GM18498 (cell line): Measurements from ENCODE around the gene CMIP.
A peak's percentile ranks its signal among the peaks of the same experiment; 100 is the strongest.

Source experiments
- ATAC-seq: cut with Tn5 transposase; IDR thresholded peaks from one replicate; pipeline ENCODE4 v1.9.1; 2021; ENCODE audit warnings: mild to moderate bottlenecking, moderate library complexity; ENCODE audit not compliant: unreplicated experiment

The CMIP gene

DNA sequence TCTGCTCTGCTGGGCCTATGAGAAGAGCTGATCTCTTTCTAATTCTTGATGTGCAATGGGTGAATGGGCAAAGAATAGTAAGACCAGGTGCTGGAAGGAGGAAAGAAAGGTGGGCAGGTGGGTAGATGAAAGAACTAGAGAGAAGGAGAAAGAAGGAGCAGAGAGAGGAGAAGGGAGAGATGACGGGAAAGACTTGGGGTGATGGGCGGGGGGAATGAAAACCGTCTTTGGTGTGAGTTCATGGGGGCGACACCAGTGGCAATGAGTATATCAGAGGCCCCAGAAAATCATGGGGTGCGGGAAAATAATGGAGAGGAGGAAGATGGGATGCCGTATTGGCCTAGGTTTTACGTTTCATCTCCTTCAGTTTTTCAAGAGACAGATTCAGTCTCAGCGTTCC, 205.7 kb downstream of the CMIP start:
- ATAC-seq, result no peak

DNA sequence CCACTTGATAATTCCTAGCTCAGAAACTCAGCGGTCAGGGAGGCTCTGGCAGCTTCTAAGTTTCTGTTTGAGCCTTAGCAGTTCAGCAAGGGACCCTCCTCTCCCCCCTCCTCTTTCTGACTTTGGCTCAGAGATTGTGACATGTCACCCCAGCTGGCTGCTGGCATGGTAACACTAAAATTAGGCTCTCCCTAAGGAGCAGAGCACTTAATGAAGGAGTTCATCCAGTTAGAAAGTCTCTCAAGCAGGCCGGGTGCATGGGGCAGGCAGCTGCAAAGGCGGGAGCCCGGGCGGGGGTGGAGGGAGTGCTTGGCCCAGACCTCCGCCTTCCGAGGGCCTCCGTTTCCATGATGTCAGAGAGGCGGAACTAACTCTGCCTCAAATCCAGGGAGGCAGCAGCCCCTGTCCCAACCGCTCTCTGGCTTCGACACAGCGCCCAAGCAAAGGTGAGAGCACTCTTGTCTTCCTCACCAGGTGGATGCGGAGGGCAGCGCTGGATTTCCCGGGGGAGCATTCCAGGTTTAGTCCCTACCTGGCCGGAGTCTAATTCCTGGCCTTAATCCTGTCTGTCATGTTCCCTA, 206.5 kb downstream of the CMIP start:
- no peak for ATAC-seq

DNA sequence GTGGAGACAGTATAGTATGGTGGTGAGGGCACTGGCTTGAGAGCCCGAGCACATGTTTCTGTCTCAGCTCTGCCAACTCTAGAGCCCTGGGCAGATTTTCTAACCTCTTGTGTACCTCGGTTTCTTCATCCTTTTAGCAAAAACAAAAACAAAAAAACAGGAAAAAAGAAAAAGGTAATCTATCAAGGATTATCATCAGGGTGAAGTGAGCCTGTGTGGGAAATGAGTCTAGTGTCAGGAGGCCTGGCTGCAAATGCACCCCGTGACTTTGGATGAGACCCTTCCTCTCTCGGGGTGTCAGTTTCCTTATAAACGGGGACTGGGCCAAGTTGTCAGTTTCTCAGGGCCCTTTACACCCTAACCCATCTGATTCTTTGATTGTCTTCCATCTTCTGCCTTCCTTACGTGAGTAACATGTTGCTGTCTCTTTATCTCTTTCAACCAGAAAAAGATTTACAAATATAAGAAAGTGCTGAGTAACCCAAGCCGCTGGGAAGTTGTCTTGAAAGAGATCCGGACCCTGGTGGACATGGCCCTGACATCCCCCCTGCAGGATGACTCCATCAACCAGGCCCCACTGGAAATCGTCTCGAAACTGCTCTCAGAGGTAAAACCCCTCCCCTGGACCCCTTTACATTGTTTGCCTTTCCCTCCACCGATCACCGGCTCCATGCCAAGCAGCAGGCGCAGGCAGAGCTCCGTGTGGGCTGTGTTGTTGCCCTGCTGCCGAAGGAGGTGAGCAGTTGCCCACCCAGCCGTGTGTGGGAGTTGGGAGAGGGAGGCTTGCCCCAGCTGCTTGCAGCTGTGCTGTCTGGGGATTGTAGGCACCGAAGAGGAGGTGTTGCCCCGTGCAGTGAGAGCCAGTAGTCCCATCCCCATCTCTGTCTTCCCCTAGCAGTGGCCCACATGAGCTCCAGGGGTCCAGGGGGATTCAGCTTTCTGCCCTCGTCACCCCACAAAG, 207.4 kb downstream of the CMIP start:
- ATAC-seq, result peak; percentile 51

DNA sequence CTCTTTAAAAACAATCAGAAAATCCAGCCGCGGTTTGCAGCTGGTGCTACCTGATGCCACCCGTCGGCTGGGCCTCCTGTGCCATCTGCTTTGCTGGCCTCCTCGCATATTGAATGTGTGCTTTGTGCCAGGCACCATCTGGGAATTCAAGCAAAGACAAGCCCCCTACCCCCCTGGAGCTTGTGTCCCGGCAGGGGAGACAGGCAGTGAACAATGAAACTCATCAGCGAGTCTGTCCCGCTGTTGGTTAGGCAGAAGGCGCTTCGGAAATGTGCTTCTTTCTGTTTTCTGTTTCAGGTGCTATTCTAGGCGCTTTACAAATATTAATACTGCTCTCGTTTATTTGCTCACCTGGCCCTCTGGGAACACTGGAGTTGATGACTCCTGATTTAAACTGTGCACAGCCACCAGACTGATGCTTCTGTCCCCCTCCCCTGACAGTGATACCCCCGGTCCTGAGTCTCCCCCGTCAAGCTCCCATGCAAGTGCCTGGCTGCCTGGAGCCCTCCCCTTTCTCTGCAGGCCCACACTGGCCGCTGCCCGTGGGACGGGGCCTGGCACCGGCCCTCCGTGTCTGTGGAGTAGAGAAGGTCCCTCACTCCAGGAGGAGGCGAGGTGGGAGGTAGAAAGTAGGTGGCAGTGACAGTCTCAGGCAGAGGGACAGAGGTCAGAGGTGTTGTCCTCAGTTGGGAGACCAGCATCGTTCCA, 208.3 kb downstream of the CMIP start:
- peak; percentile 75 for ATAC-seq

DNA sequence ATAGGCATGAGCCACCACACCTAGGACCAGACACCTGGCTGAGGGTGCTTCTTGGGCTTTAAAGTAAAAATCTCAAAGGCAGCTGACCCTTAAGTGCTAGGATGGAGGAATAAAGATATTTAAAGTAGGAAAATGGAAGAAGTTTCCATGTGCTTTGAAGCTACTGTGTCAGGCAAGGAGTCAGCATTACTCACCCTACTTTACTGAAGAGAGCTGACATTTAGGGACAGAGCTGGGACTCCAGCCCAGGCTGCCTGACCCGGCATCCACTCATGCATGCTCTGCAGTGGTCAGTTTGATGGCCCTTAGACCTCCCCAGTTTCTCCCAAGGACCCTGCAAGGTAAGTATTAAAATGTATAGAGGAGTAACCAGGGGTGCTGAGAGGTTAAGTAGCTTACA, 209.7 kb downstream of the CMIP start:
- no peak for ATAC-seq

DNA sequence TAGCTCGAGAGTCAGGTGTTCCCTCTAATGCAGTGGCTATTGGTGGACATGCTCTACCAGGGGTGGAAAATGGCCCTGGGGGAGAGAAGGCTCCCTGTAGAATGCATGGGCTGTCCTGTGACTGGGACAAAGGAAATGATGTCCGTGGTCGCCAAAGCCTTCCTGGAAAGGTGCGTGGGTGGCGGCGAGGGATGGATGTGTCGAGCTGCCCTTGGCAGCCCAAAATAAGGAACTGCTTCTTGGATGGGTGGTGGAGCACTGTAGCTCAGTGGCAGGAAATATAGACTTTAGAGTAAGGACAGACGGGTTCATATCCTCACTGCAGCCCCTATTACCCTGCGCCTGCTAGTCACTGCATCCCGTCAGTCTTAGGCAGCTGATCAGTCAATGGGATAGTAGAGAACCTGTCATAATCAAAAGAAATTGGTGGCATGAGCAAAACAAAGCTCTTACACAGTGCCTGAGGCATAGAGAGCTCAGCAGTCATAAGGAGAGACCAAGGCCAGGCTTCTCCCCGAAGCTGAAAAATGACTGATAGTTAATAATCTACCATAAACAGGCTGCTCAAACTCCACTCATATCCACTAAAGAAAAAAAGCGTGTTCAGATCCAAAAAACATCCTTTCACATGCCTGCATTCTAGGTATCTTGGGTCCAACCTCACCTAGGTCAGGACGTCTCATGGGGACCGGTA, 211.0 kb downstream of the CMIP start:
- ATAC-seq, result no peak

DNA sequence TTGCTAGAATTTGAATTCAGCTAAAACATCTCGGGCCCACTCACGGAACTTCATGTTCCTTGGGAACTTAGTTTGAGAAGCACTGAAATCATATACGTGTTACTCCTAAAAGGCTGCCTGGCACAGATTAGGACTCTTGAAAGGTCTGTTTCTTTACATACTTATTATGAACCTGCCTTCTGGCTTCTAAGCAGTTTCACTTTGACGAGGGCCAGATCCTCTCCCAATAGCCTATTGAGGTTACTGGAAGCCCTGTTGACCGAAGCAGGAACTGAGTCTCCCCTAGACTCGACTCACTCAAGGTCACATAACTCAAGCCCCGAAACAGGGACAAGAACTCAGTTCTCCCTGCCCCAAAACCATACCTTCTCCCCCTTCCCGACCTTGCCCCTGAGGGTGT, 212.6 kb downstream of the CMIP start:
- no peak for ATAC-seq

DNA sequence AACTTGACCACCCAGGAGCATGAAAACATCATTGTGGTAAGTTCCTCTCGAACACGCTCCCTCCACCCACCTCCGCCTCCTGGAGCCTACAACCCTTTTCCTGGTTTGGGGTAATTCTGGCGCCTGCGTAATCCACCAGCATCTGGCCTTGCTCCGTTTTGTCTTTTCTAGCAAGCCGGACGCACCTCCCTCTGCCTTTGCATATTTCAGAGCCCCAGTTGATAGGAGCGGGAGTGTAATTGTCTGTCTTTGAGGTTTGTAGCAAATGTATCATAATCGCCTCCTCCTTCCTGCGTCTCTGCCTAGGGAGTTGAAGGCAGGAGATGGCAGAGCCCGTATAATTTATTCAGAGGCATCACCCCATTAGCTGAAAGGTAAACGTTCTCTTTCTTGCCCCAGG, 213.2 kb downstream of the CMIP start:
- ATAC-seq, result no peak

DNA sequence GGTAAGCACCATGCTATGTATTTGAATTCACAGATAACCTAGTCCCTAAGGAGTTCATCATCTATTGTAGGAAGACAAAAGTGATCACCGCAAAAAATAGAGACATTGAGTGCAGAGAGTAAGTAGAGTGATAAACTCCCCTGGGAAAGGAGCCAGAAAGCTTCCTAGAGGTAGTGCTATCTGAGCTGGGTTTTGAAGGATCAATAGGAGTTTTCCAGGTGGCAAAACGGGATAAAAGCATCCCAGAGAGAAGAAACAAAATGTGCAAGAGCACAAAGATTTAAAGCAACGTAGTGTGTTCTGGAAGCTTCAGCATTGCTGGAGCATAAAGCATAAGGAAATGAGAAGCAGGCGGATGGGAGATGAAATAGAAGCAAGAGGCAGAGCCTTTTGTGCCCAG, 213.8 kb downstream of the CMIP start:
- ATAC-seq, result no peak

DNA sequence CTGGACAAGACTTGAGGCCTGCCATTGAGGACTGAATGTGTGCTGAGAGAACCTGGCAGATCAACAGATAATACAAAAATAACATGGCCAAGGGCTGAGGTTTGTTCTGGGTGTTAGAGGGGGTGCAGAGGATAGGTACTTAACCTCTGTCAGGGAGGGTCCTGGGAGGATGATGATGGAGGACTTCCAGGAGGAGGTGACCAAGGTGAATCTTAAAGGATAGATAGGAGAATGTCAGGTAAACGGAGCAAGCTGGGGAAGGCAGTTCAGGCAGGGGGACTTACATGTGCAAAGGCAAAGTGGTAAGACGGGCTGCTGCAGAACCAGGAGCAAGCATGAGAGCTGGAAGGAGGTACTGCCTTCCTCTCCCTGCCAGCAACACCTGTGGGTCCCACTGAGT, 214.6 kb downstream of the CMIP start:
- no peak for ATAC-seq

DNA sequence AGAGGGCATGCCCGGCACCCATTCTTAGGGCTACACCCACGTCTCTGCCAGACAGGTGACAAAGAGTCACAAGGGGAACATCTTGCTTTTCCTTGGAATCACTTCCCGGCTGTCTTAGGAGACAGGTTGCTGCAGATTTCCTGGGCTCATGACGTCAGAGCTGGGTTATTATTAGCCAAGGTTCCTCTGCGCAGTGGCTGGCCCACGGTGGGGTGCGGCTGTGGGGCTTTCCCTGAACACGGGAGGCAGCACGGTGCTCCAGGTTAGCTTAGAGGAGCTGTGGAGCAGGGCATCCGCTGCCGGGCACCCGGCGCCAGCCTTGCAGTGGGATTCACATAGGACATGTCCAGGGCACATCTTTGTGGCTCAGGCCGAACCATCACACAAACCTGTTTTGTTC, 216.5 kb downstream of the CMIP start:
- no peak for ATAC-seq

DNA sequence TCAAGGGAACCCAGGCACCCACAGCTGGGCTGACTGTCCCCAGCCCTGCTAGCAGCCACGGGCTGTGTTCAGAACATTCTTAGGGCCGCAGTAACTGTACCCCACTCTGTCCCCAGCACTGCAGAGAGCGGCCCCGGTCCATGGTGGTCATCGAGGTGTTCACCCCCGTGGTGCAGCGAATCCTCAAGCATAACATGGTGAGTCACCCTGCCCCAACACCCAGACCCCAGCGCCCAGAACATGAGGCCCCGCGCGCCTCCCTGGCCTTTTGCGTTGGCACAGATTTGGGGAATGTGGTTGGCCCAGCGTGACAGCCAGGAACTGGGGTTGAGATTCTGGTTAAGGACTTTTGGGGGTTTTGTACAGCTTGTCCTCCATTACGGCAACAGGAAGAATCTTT, 219.5 kb downstream of the CMIP start:
- no peak for ATAC-seq

DNA sequence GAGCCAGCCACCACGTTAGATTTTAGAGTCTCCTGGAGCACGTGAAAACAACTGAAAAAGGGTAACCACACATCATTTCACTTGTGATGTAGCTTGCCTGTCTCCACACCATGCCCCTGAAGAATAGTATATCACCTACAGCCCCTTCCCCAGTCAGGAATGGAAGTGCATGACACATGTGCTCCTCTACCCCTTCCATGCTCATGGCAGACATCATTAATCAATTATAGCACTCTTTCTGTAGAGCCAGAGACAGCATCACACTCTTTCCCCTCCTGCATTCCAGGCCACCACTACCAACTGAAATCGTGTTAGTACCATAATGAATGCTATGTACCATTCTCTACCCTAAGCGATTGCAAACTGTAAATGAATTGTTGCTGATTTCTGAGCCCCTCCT, 221.0 kb downstream of the CMIP start:
- no peak for ATAC-seq

DNA sequence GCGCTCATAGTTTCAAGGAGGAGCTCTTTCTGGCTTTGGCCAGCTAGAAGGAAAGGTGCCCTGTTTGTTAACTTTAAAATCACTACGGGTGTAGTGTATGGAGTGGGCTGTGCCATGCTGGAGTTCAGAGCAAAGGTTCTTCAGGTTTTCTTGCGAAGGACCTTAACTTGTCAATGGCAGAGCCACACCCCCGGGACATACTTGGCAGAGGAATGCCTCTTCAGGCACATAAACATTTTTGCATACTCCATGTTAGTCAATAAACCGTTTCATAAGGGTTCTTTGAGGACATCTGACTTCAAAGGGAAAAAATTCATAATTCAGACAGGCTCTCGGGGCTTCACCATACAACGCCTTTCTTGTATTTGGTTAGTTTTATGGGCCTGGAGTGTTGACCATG, 221.5 kb downstream of the CMIP start:
- no peak for ATAC-seq

DNA sequence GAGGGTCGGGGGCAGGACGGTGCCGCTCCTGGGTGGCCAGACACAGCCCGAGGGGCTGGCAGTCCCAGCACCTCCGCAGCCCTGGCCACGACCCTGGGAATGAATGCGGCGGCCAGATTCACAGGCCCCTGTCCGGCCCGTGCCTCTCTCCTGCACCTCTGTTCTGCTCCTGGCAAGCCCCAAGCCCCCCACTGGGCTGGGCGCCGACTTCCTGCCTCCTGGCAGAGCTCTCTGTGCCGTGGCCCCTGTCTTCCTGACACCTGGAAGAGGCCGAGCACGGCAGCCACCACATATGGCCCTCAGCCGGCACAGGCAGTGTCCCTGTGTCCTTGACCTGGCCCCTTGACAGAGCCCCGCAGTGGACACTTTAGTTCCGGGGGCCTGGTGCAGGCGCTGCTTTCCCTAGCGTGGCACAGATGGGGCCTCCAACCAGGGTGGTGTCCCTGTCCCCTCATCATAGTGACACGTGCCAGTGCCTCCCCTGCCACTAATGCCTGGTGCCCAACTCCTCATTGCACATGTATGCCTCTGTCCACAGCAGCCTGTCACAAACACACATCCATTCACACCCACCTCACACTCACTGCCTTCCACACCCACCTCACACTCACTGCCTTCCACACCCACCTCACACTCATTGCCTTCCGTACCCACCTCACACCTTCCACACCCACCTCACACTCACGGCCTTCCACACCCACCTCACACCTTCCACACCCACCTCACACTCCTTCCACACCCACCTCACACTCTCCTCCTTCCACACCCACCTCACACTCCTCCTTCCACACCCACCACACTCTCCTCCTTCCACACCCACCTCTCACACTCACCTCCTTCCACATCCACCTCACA, 223.9 kb downstream of the CMIP start:
- ATAC-seq, result no peak

DNA sequence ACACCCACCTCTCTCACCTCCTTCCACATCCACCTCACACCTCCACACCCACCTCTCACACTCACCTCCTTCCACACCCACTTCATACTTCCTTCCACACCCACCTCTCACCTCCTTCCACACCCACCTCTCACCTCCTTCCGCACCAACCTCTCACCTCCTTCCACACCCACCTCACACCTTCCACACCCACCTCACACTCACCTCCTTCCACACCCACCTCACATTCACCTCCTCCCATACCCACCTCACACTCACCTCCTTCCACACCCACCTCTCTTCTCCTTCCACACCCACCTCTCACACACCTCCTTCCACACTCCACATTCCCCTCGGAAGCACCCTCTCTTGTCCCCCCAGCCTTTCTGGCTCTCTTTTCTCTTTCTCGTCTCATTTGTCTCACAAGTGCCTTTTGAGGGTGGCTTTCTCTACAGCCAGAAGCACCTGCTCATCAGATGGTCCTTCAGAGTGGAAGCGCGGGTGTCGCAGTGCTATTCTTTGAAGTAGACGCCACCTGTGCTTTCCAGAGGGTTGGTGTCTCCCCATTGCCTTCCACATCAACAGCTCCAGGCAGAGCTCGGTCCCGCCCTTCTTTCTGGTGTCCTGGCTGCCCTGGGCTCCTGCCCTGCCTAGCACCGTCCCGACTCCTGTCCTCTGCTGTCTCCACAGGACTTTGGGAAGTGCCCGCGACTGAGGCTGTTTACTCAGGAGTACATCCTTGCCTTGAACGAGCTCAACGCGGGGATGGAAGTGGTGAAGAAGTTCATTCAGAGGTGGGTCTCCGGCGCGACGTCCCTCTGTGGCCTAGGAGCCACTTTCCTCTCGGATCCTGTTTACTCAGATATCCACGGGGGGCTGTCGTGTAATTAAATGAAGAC, 225.1 kb downstream of the CMIP start:
- no peak for ATAC-seq

DNA sequence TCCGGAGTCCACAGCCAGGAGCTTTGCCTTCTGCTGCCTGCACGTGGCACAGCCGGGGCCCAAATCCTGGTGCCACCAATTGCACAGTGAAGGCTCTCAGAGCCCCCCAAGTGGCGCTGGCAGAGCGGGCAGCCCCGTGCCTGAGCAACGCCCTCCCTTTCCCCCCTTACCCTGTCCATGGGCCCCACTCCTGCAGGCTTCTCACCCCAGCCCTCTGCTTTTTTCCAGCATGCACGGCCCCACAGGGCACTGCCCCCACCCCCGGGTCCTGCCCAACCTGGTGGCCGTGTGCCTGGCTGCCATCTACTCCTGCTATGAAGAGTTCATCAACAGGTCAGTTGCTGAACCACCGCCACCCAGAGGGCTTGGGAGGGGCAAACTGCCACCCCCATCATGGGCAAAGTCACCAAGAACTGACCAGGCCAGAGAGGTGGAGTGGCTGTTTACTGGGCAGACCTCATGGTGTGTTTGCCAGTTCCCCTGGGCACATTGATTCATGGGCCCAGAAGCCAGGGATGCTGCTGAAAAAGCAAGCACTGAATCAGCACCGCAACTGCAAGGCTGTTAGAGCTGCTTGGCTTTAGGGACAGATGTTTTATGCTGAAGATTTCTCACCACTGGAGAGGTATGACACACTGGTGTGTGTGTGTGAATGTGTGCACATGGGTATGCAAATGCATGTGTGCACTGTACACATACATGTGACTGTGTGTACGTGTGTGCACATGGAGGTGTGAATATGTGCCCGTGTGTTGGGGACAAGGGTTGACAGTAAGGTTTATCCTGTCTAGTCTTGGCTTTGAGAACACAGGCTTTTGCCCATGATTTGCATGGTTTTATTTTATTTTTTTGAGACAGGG, 227.4 kb downstream of the CMIP start:
- no peak for ATAC-seq

DNA sequence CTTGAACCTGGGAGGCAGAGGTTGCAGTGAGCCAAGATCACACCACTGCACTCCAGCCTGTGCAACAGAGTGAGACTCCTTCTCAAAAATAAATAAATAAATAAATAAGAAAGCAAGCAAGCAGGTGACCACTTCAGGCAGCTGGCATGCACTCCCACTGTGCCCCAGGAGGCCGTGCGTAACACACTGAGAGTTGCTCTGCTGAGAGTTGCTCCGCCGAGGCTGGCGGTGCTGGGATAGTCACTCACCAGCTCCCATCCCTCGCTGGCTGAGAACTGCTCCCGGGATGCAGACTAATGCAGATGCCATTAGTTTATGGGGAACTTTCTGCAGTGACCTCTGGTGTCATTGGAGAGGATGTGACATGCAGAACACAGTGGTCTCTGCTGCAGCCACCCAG, 228.8 kb downstream of the CMIP start:
- ATAC-seq, result no peak
